Stimulated activated CD8-positive, alpha-beta memory T cell treated with anti-CD3 and anti-CD28 coated beads, Interleukin-15, amount 100 ng/mL, for 1 hour (primary cell): Measurements from ENCODE around the gene IPO7.
"Not testable (repeated sequence)": the region's sequence is repeated elsewhere in the genome, so short reads cannot be mapped to it uniquely, and the experiment has no call there.

ENCODE experiments used
- DNase-seq: peaks from one replicate; pipeline ENCODE4 v3.0.0-alpha.2; 2020; ENCODE audit warnings: low read depth

IPO7 gene

GRCh38 chr11:9399466-9399865 lies 15.0 kb downstream of the IPO7 start:
- no peak for DNase-seq

- not testable (repeated sequence) for DNase-seq
Observed at GRCh38 chr11:9401884-9402283, 17.4 kb downstream of the IPO7 start.

GRCh38 chr11:9428706-9429105 lies 44.3 kb downstream of the IPO7 start:
- DNase-seq = no peak

- DNase-seq = no peak
Observed at GRCh38 chr11:9438611-9439010, 54.2 kb downstream of the IPO7 start.

- DNase-seq = no peak
Observed at GRCh38 chr11:9446230-9446629, 61.8 kb downstream of the IPO7 start.

GRCh38 chr11:9448576-9449352 lies 64.3 kb downstream of the IPO7 start:
- DNase-seq = no peak

GRCh38 chr11:9452023-9452422 lies 67.6 kb downstream of the IPO7 start:
- not testable (repeated sequence) for DNase-seq

GRCh38 chr11:9455722-9456121 lies 71.3 kb downstream of the IPO7 start:
- DNase-seq = no peak

GRCh38 chr11:9459667-9460321 lies 75.3 kb downstream of the IPO7 start:
- peak; percentile 6 for DNase-seq

- DNase-seq = peak; percentile 100
Observed at GRCh38 chr11:9460322-9461062, 76.0 kb downstream of the IPO7 start, which contains the start of gene ZNF143. ZNF143 (plus strand) TSS chr11:9461012; CDS start chr11:9471309, 10,297 bp downstream.

GRCh38 chr11:9461063-9461759 lies 76.8 kb downstream of the IPO7 start:
- DNase-seq = peak; percentile 54

- no peak for DNase-seq
Observed at GRCh38 chr11:9461760-9462134, 77.3 kb downstream of the IPO7 start.

GRCh38 chr11:9462172-9462799 lies 77.8 kb downstream of the IPO7 start:
- no peak for DNase-seq

GRCh38 chr11:9462806-9463537 lies 78.5 kb downstream of the IPO7 start:
- no peak for DNase-seq

- DNase-seq = no peak
Observed at GRCh38 chr11:9470765-9471164, 86.3 kb downstream of the IPO7 start.

- DNase-seq = no peak
Observed at GRCh38 chr11:9473408-9473807, 89.0 kb downstream of the IPO7 start.

GRCh38 chr11:9479899-9480298 lies 95.4 kb downstream of the IPO7 start:
- no peak for DNase-seq

GRCh38 chr11:9489080-9489765 lies 104.8 kb downstream of the IPO7 start:
- no peak for DNase-seq

- no peak for DNase-seq
Observed at GRCh38 chr11:9490376-9490775, 105.9 kb downstream of the IPO7 start.

- DNase-seq = no peak
Observed at GRCh38 chr11:9493492-9493891, 109.0 kb downstream of the IPO7 start.
